IMR-90 (cell line): ENCODE data around the gene ASH1L. TPM values are rescaled to one million over a fixed set of nuclear protein-coding genes. Genes with fewer than 3 reads are reported as not detected.

Experiments used
- ATAC-seq: fragments of 200-7000 bp; cut with Tn5 transposase; 2 replicates; pipeline ENCODE4 v1.9.1; 2020; ENCODE audit warnings: low read depth, mild to moderate bottlenecking, moderate library complexity
- BruUV-seq: library from RNA; stranded (reverse); fragments of 400-500 nt; replicated peaks from 2 replicates; lab custom pipeline; 2021; lab: Mats Ljungman, UMichigan
- CTCF ChIA-PET: fragments of 300-600 bp; formaldehyde crosslinking; extraction: SDS; loops from one replicate; lab custom pipeline; 2021; ENCODE audit warnings: antibody characterized with exemption; lab: Yijun Ruan, JAX
- POLR2A ChIA-PET: fragments of 300-600 bp; sonication (Branson Sonifier 250); formaldehyde crosslinking; loops from one replicate; lab custom pipeline; 2022; ENCODE audit warnings: antibody characterized with exemption; ENCODE audit not compliant: unreplicated experiment; lab: Charles Lee
- DNase-seq: peaks from one replicate; pipeline ENCODE4 v3.0.0; 2013
- H2AFZ ChIP-seq: replicated peaks from 2 replicates; pipeline ENCODE3; 2013; ENCODE audit warnings: low read length, mild to moderate bottlenecking; ENCODE audit not compliant: poor library complexity
- H2AK5ac ChIP-seq: 2 replicates; pipeline ENCODE4 v1.6.1; 2013; ENCODE audit warnings: low read depth, low read length, inconsistent platforms
- H2AK9ac ChIP-seq: replicated peaks from 2 replicates; pipeline ENCODE3; 2013; ENCODE audit warnings: mild to moderate bottlenecking, low read depth, low read length, moderate library complexity; ENCODE audit not compliant: poor library complexity
- H2BK120ac ChIP-seq: 2 replicates; pipeline ENCODE4 v1.6.1; 2013; ENCODE audit warnings: low read depth, low read length, inconsistent platforms
- H2BK15ac ChIP-seq: 3 replicates; pipeline ENCODE4 v1.6.1; 2013; ENCODE audit warnings: low read depth, low read length, inconsistent platforms
- H2BK20ac ChIP-seq: 2 replicates; pipeline ENCODE4 v1.6.1; 2013; ENCODE audit warnings: low read depth, mild to moderate bottlenecking, inconsistent platforms, low read length, moderate library complexity
- H2BK5ac ChIP-seq: 2 replicates; pipeline ENCODE4 v1.6.1; 2013; ENCODE audit warnings: mild to moderate bottlenecking, low read depth, low read length, inconsistent platforms; ENCODE audit not compliant: poor library complexity, severe bottlenecking
- H3K14ac ChIP-seq: replicated peaks from 2 replicates; pipeline ENCODE4 v1.6.1; 2013; ENCODE audit warnings: low read depth, low read length, inconsistent platforms
- H3K18ac ChIP-seq: 2 replicates; pipeline ENCODE4 v1.6.1; 2013; ENCODE audit warnings: low read depth, low read length, control low read depth
- H3K23ac ChIP-seq: 2 replicates; pipeline ENCODE4 v1.6.1; 2013; ENCODE audit warnings: low read depth, low read length, inconsistent platforms
- H3K27ac ChIP-seq: 2 replicates; pipeline ENCODE4 v1.5.1; 2013; ENCODE audit warnings: mild to moderate bottlenecking, control low read depth, low read length; ENCODE audit not compliant: insufficient read depth
- H3K27me3 ChIP-seq: 2 replicates; pipeline ENCODE4 v1.6.1; 2013; ENCODE audit warnings: low read length; ENCODE audit not compliant: control insufficient read depth, insufficient read depth
- H3K36me3 ChIP-seq: 2 replicates; pipeline ENCODE4 v1.6.1; 2013; ENCODE audit warnings: low read length, mixed read lengths; ENCODE audit not compliant: control insufficient read depth, insufficient read depth
- H3K4ac ChIP-seq: 2 replicates; pipeline ENCODE4 v1.6.1; 2013; ENCODE audit warnings: low read depth, low read length, inconsistent platforms
- H3K4me1 ChIP-seq: 2 replicates; pipeline ENCODE4 v1.6.1; 2013; ENCODE audit warnings: low read length, mixed read lengths; ENCODE audit not compliant: control insufficient read depth, insufficient read depth
- H3K4me2 ChIP-seq: 2 replicates; pipeline ENCODE4 v1.6.1; 2013; ENCODE audit warnings: low read depth, mild to moderate bottlenecking, control low read depth, low read length, moderate library complexity
- H3K4me3 ChIP-seq: 2 replicates; pipeline ENCODE4 v1.5.1; 2013; ENCODE audit warnings: low read depth, mild to moderate bottlenecking, control low read depth, low read length, moderate library complexity; ENCODE audit not compliant: insufficient read depth
- H3K56ac ChIP-seq: 2 replicates; pipeline ENCODE4 v1.6.1; 2013; ENCODE audit warnings: low read length, inconsistent platforms; ENCODE audit not compliant: insufficient read depth; ENCODE audit errors: extremely low read depth
- H3K79me1 ChIP-seq, 2 experiments: 2 replicates each; pipeline ENCODE4 v1.6.1; 2013; ENCODE audit warnings: low read length in 2 of 2, inconsistent platforms in 1 of 2, low read depth in 1 of 2
- H3K9ac ChIP-seq: 2 replicates; pipeline ENCODE4 v1.6.1; 2013; ENCODE audit warnings: low read depth, low read length, control low read depth
- H3K9me1 ChIP-seq: 2 replicates; pipeline ENCODE4 v1.6.1; 2013; ENCODE audit warnings: low read length, inconsistent platforms; ENCODE audit not compliant: insufficient read depth
- H3K9me3 ChIP-seq: 2 replicates; pipeline ENCODE4 v1.6.1; 2013; ENCODE audit warnings: low read length; ENCODE audit not compliant: control insufficient read depth, insufficient read depth
- H4K20me1 ChIP-seq: 2 replicates; pipeline ENCODE4 v1.6.1; 2013; ENCODE audit warnings: low read length, inconsistent platforms; ENCODE audit not compliant: insufficient read depth
- H4K5ac ChIP-seq: 2 replicates; pipeline ENCODE4 v1.6.1; 2013; ENCODE audit warnings: mild to moderate bottlenecking, low read depth, low read length, control low read depth
- H4K8ac ChIP-seq, 2 experiments: 2 replicates each; pipeline ENCODE4 v1.6.1; 2013; ENCODE audit warnings: low read depth in 2 of 2, low read length in 2 of 2, control low read depth in 1 of 2, inconsistent platforms in 1 of 2
- H4K91ac ChIP-seq: 2 replicates; pipeline ENCODE4 v1.6.1; 2013; ENCODE audit warnings: low read depth, low read length, inconsistent platforms; ENCODE audit not compliant: insufficient read depth
- RAD21 ChIP-seq: IDR thresholded peaks from 2 replicates; pipeline ENCODE4 v1.6.1; 2012; ENCODE audit warnings: low read length, improper control_type of control experiment
- RFX5 ChIP-seq: IDR thresholded peaks from 2 replicates; pipeline ENCODE4 v1.8.0; 2012; ENCODE audit warnings: low read depth, mild to moderate bottlenecking, low read length, moderate library complexity
- WGBS, 2 experiments: methylation state at CpG; one replicate each; pipeline versions ENCODE4 v1.1.5 to v1.1.7; 2013; ENCODE audit warnings: missing lambda C conversion rate in 2 of 2; ENCODE audit not compliant: insufficient read length in 1 of 2; ENCODE audit errors: extremely low coverage in 2 of 2; 5-methylcytosine and 5-hydroxymethylcytosine counted together
- dilution Hi-C: fragments of 300-500 bp; cut with HindIII; formaldehyde crosslinking; loops from one replicate; pipeline ENCODE4 v1.14.3; 2018; ENCODE audit warnings: low sequenced_read_pairs; ENCODE audit not compliant: unreplicated experiment
- in situ Hi-C: fragments of 300-500 bp; cut with MboI; formaldehyde crosslinking; loops from 3 replicates; pipeline ENCODE4 v1.14.3; 2019; ENCODE audit warnings: low sequenced_read_pairs, inconsistent platforms, mixed read lengths
- intact Hi-C: fragments of 100-400 bp; cut with micrococcal nuclease; formaldehyde crosslinking; loops from 2 replicates; pipeline ENCODE4 v1.10.0; 2022
- polyA plus RNA-seq, 3 experiments: library from polyadenylated mRNA; depleted of rRNA; stranded (reverse); fragments of >200 nt; gene quantifications; 2 replicates each; pipeline ENCODE4 v1.2.3, GENCODE V29; 2012; ENCODE audit warnings: low replicate concordance in 1 of 3
- total RNA-seq: library from RNA; depleted of rRNA; stranded (reverse); fragments of >200 nt; gene quantifications from 2 replicates; pipeline ENCODE4 v1.2.3, GENCODE V29; 2012

ASH1L gene
- total and polyA plus RNA-seq, 2 of the 4 experiments (the other 2 are of a cell fraction), result 13.7 to 18.5 TPM

DNA sequence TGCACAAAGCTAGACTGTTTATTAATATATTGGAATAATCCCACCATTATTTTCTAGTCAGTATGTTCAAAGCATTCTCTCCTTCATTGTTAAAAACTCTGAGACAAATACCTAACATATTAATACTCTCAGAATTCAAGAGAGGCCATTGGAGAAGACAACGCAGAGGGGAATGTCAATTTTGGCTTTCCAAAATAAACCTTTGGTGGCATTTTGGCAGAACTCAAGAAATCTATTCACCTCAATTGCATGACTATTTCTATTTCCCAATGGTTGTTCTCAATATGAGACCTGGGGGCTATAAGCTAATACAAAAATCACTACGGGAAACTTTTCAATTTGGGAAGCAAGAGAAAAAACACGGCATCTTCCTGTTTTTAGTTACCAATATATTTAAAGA, 183.4 kb downstream of the ASH1L start:
- no peak overlapping the region for H3K27ac ChIP-seq
- no peak overlapping the region for H4K5ac ChIP-seq
- no peak for ATAC-seq
- BruUV-seq, result no TSS peak
- peaks cover 4 to 5% of the 10 kb centered on the region in 2 experiments; a peak in 2 of 4 replicates for H3K79me1 ChIP-seq
- no peak overlapping the region for H3K4ac ChIP-seq
- H2BK5ac ChIP-seq, result no peak overlapping the region
- no peak overlapping the region for H3K14ac ChIP-seq
- H3K9ac ChIP-seq, result no peak overlapping the region
- H3K9me3 ChIP-seq, result no peaks in the 10 kb centered on the region
- H2AK9ac ChIP-seq, result no peak overlapping the region
- no CpG with 5 or more reads among the region's 3 CpGs for WGBS, 2 experiments
- H3K27me3 ChIP-seq, result no peaks in the 10 kb centered on the region
- CTCF ChIA-PET, result no interaction called here
- H3K9me1 ChIP-seq, result no peaks in the 10 kb centered on the region
- H2BK120ac ChIP-seq, result no peak overlapping the region
- no peak overlapping the region for H4K8ac ChIP-seq
- in situ Hi-C loops, result no loop called here
- DNase-seq, result no peak
- no peak overlapping the region; the same call in 1 of the 2 replicates for H3K4me2 ChIP-seq
- no peak overlapping the region for H3K56ac ChIP-seq
- intact Hi-C loops, result no loop called here
- H3K4me3 ChIP-seq, result no peak overlapping the region
- no peaks in the 10 kb centered on the region for H4K20me1 ChIP-seq
- H3K36me3 ChIP-seq, result peaks cover 23% of the 10 kb centered on the region
- no peak overlapping the region for H4K91ac ChIP-seq
- H3K18ac ChIP-seq, result no peak overlapping the region
- TF ChIP-seq RFX5 (no peak), RAD21 (no peak)
- H2AK5ac ChIP-seq, result no peak overlapping the region
- H2BK15ac ChIP-seq, result no peak overlapping the region
- H2BK20ac ChIP-seq, result no peak overlapping the region
- no peak overlapping the region for H2AFZ ChIP-seq
- POLR2A ChIA-PET, result no interaction called here
- dilution Hi-C loops, result no loop called here
- H3K23ac ChIP-seq, result no peak overlapping the region
- H3K4me1 ChIP-seq, result peaks cover 1% of the 10 kb centered on the region; the same call in 1 of the 2 replicates
